ENCODE results near the gene AMIGO2. TPM values are rescaled to one million over a fixed set of nuclear protein-coding genes. Genes with fewer than 3 reads are reported as not detected.

AMIGO2 gene
- total RNA-seq, 4 donors from 2014 or later: 2.5 to 4.8 (median 3.0) TPM

- H3K27me3 ChIP-seq: no peaks in the 10 kb centered on the region
- H3K4me3 ChIP-seq (replicated peaks in 1 of 3): no peak overlapping the region
- no peaks in the 10 kb centered on the region for H3K4me1 ChIP-seq
- intact Hi-C loops (cut with DNase I): loop anchor here (10.0 kb wide), 1 partner anchor 355 kb away; no protein-coding TSS in a partner anchor
- DNase-seq: no peak
- TF ChIP-seq, protein P1, sequence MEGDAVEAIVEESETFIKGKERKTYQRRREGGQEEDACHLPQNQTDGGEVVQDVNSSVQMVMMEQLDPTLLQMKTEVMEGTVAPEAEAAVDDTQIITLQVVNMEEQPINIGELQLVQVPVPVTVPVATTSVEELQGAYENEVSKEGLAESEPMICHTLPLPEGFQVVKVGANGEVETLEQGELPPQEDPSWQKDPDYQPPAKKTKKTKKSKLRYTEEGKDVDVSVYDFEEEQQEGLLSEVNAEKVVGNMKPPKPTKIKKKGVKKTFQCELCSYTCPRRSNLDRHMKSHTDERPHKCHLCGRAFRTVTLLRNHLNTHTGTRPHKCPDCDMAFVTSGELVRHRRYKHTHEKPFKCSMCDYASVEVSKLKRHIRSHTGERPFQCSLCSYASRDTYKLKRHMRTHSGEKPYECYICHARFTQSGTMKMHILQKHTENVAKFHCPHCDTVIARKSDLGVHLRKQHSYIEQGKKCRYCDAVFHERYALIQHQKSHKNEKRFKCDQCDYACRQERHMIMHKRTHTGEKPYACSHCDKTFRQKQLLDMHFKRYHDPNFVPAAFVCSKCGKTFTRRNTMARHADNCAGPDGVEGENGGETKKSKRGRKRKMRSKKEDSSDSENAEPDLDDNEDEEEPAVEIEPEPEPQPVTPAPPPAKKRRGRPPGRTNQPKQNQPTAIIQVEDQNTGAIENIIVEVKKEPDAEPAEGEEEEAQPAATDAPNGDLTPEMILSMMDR (IDR thresholded peaks at IDR 0.05): no peak
- TF ChIP-seq POLR2A (IDR thresholded peaks at IDR 0.05): no peak
- no peaks in the 10 kb centered on the region for H3K9me3 ChIP-seq
- no peak overlapping the region for H3K27ac ChIP-seq
- 73 to 76% methylated on average over 1 of the region's 1 CpG for WGBS, 2 donors
- no peaks in the 10 kb centered on the region for H3K36me3 ChIP-seq
These were observed 40.0 kb downstream of the AMIGO2 start for GRCh38 chr12:47039756-47040155.

GRCh38 chr12:47039079-47039478 lies 40.7 kb downstream of the AMIGO2 start:
- no peak for TF ChIP-seq POLR2A (IDR thresholded peaks at IDR 0.05)
- TF ChIP-seq, protein P1 (IDR thresholded peaks at IDR 0.05): no peak
- no peak for DNase-seq
- no peaks in the 10 kb centered on the region for H3K27me3 ChIP-seq
- no peaks in the 10 kb centered on the region for H3K9me3 ChIP-seq
- H3K36me3 ChIP-seq: no peaks in the 10 kb centered on the region
- no peaks in the 10 kb centered on the region for H3K4me1 ChIP-seq
- 89% methylated on average over 2 of the region's 2 CpGs for WGBS, 2 donors
- intact Hi-C loops (cut with DNase I): loop anchor here (10.0 kb wide), 1 partner anchor 356 kb away; no protein-coding TSS in a partner anchor
- no peak overlapping the region for H3K4me3 ChIP-seq (replicated peaks in 1 of 3)
- no peak overlapping the region for H3K27ac ChIP-seq

DNA sequence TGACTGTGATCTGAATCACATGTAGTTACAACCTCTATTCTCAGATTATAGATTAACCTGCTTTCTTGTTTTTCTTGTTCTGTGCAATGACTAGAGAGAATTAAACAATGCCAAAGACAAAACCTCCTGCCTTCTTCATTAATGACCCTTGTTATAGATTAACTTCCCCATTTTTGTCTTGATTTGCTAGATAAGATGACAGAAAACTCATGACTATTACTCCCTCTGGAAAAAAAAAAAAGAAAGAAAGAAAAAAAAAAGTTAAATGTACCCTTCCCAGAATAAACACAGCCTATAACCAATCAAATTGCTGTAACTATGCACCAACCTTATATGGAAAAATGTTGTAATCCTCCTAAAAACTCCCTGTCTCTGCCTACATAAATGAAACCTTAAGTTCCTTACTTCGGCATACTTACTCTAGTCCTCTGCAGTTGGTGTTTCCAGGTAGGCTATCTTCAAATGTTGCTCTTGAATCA lies 41.5 kb downstream of the AMIGO2 start:
- WGBS, 2 donors: 90 to 91% methylated on average over 1 of the region's 1 CpG
- Histone ChIP-seq H3K4me1 (no peaks in the 10 kb centered on the region), H3K9me3 (no peaks in the 10 kb centered on the region), H3K27ac (no peak overlapping the region), H3K36me3 (no peaks in the 10 kb centered on the region), H3K4me3 (replicated peaks in 1 of 3) (no peak overlapping the region), H3K27me3 (no peaks in the 10 kb centered on the region)
- DNase-seq: no peak
- TF ChIP-seq, protein P1 (IDR thresholded peaks at IDR 0.05): no peak
- no peak for TF ChIP-seq POLR2A (IDR thresholded peaks at IDR 0.05)
- intact Hi-C loops (cut with DNase I): loop anchor here (10.0 kb wide), 1 partner anchor 356 kb away; no protein-coding TSS in a partner anchor

GRCh38 chr12:47035484-47035883 lies 44.3 kb downstream of the AMIGO2 start:
- TF ChIP-seq POLR2A (IDR thresholded peaks at IDR 0.05): no peak
- TF ChIP-seq, protein P1 (IDR thresholded peaks at IDR 0.05): no peak
- WGBS, 2 donors: 73 to 74% methylated on average over 3 of the region's 3 CpGs
- H3K9me3 ChIP-seq: no peaks in the 10 kb centered on the region
- H3K4me3 ChIP-seq (replicated peaks in 1 of 3): no peak overlapping the region
- H3K36me3 ChIP-seq: no peaks in the 10 kb centered on the region
- no peak overlapping the region for H3K27ac ChIP-seq
- intact Hi-C loops (cut with DNase I): loop anchor here (10.0 kb wide), 1 partner anchor 359 kb away; no protein-coding TSS in a partner anchor
- DNase-seq: no peak
- no peaks in the 10 kb centered on the region for H3K4me1 ChIP-seq
- no peaks in the 10 kb centered on the region for H3K27me3 ChIP-seq

DNA sequence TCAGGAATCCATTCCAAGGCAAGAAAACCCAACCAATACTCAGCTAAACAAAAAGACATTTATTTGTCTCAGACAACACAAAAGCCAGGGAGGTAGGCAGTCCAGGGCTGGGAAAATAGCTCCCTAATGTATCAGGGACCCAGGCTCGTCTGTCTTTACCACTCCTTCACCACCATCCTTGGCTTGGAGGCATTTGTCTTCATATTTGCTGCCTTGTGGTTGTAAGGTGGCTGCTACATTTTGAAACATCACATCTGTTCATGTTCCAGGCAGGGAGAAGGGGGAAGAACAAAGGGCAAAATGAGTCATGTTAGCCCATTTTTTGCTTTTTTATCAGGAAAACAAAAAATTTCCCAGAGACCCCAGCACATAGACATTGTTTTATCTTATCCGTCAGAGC lies 45.1 kb downstream of the AMIGO2 start:
- H3K27ac ChIP-seq: no peak overlapping the region
- TF ChIP-seq POLR2A (IDR thresholded peaks at IDR 0.05): no peak
- TF ChIP-seq, protein P1 (IDR thresholded peaks at IDR 0.05): no peak
- no peaks in the 10 kb centered on the region for H3K9me3 ChIP-seq
- no peak overlapping the region for H3K4me3 ChIP-seq (replicated peaks in 1 of 3)
- intact Hi-C loops (cut with DNase I): loop anchor here (5.0 to 10.0 kb wide), 2 partner anchors 273 to 360 kb away; no protein-coding TSS in a partner anchor
- H3K4me1 ChIP-seq: no peaks in the 10 kb centered on the region
- H3K27me3 ChIP-seq: no peaks in the 10 kb centered on the region
- no peak for DNase-seq
- H3K36me3 ChIP-seq: no peaks in the 10 kb centered on the region
- 88 to 93% methylated on average over 2 of the region's 2 CpGs for WGBS, 2 donors
